Naive thymus-derived CD4-positive, alpha-beta T cell (primary cell): ENCODE measurements around the gene NCOA4. TPM values are rescaled to one million over a fixed set of nuclear protein-coding genes. Genes with fewer than 3 reads are reported as not detected.
"Not testable (repeated sequence)": the region's sequence is repeated elsewhere in the genome, so short reads cannot be mapped to it uniquely, and the experiment has no call there.

Experiments used
- ATAC-seq: fragments of 150-1000 bp; cut with Tn5 transposase; 2 replicates; pipeline ENCODE4 v1.10.0; 2021; ENCODE audit warnings: mild to moderate bottlenecking, moderate library complexity
- CTCF ChIA-PET: fragments of 350-600 bp; sonication (Branson Sonifier 250); formaldehyde crosslinking; loops from one replicate; lab custom pipeline; 2021; ENCODE audit warnings: antibody characterized with exemption; lab: Charles Lee
- POLR2A ChIA-PET: fragments of 350-600 bp; sonication (Branson Sonifier 250); formaldehyde crosslinking; loops from one replicate; lab custom pipeline; 2021; ENCODE audit warnings: antibody characterized with exemption, inconsistent platforms; lab: Charles Lee
- DNase-seq, 9 donors: peaks; one replicate each; pipeline versions ENCODE4 v3.0.0 to v3.0.0-alpha.2; 2020 to 2022; ENCODE audit warnings: mixed read lengths in 1 of 9
- H3K27ac ChIP-seq: one replicate; pipeline ENCODE4 v1.7.0; 2013; ENCODE audit warnings: mild to moderate bottlenecking, low read depth, low read length, moderate library complexity
- H3K27me3 ChIP-seq, 2 donors: one replicate each; pipeline ENCODE4 v1.7.0; 2013; ENCODE audit warnings: low read length in 2 of 2, mild to moderate bottlenecking in 2 of 2, moderate library complexity in 2 of 2; ENCODE audit not compliant: control insufficient read depth in 2 of 2, insufficient read depth in 2 of 2
- H3K36me3 ChIP-seq, 3 experiments: 1 replicate in 2 of 3; 2 replicates in 1 of 3; pipeline ENCODE4 v1.7.0; 2013; ENCODE audit warnings: low read length in 3 of 3, mild to moderate bottlenecking in 3 of 3, moderate library complexity in 1 of 3; ENCODE audit not compliant: insufficient read depth in 3 of 3, control insufficient read depth in 2 of 3
- H3K4me1 ChIP-seq, 2 donors: one replicate each; pipeline ENCODE4 v1.7.0; 2013; ENCODE audit warnings: low read length in 2 of 2, mild to moderate bottlenecking in 2 of 2, moderate library complexity in 1 of 2; ENCODE audit not compliant: control insufficient read depth in 2 of 2, insufficient read depth in 2 of 2
- H3K4me3 ChIP-seq: 2 replicates; pipeline ENCODE4 v1.7.0; 2013; ENCODE audit warnings: mild to moderate bottlenecking, low read length
- H3K9me3 ChIP-seq, 3 experiments: 1 replicate in 2 of 3; 2 replicates in 1 of 3; pipeline ENCODE4 v1.7.0; 2013; ENCODE audit warnings: low read length in 3 of 3; ENCODE audit not compliant: control insufficient read depth in 2 of 3
- H3K27ac Mint-ChIP-seq, 9 donors: one replicate each; pipeline ENCODE4 v1.8.0; 2020 to 2022; ENCODE audit warnings: mixed read lengths in 9 of 9, mild to moderate bottlenecking in 8 of 9, moderate library complexity in 5 of 9, inconsistent platforms in 2 of 9
- H3K27me3 Mint-ChIP-seq, 5 donors: one replicate each; pipeline ENCODE4 v1.8.0; 2021 to 2022; ENCODE audit warnings: mixed read lengths in 5 of 5, mild to moderate bottlenecking in 1 of 5
- H3K36me3 Mint-ChIP-seq, 5 donors: one replicate each; pipeline ENCODE4 v1.8.0; 2020 to 2022; ENCODE audit warnings: mixed read lengths in 5 of 5, mild to moderate bottlenecking in 3 of 5, inconsistent platforms in 1 of 5
- H3K4me1 Mint-ChIP-seq, 7 donors: one replicate each; pipeline ENCODE4 v1.8.0; 2020 to 2022; ENCODE audit warnings: mixed read lengths in 7 of 7, mild to moderate bottlenecking in 3 of 7, inconsistent platforms in 1 of 7
- H3K4me3 Mint-ChIP-seq, 10 donors: one replicate each; pipeline ENCODE4 v1.8.0; 2020 to 2022; ENCODE audit warnings: mild to moderate bottlenecking in 10 of 10, mixed read lengths in 10 of 10, moderate library complexity in 6 of 10, inconsistent platforms in 2 of 10
- H3K9me3 Mint-ChIP-seq, 11 donors: one replicate each; pipeline ENCODE4 v1.8.0; 2020 to 2022; ENCODE audit warnings: mixed read lengths in 11 of 11, mild to moderate bottlenecking in 4 of 11, inconsistent platforms in 1 of 11, moderate library complexity in 1 of 11
- intact Hi-C, 2 donors: fragments of 100-400 bp; cut with micrococcal nuclease; formaldehyde crosslinking; loops; one replicate each; pipeline ENCODE4 v1.15.1; 2023
- polyA plus RNA-seq, 2 donors: library from polyadenylated mRNA; unstranded; fragments of 300-500 nt; fragmentation: Illumina TruSeq; gene quantifications; one replicate each; pipeline ENCODE4 v1.2.3, GENCODE V29; 2021
- total RNA-seq, 6 experiments: library from RNA in 5 of 6; stranded (reverse) in 5 of 6; gene quantifications; 1 replicate in 5 of 6; 2 replicates in 1 of 6; pipeline ENCODE4 v1.2.3 and lab custom pipeline; 2021 to 2026

NCOA4 gene
- total and polyA plus RNA-seq, 7 experiments from 2014 or later: 54.6 to 181 (median 106) TPM

GRCh38 chr10:46012746-46013145 lies 17.7 kb downstream of the NCOA4 start:
- ATAC-seq (no peak), DNase-seq (no peak)
- no peak overlapping the region for H3K4me3 ChIP-seq
- H3K4me3 Mint-ChIP-seq: no peak overlapping the region
- H3K27ac Mint-ChIP-seq: peak overlapping the region in 4 of 9 donors; percentile 14 to 31 (median 25)
- H3K4me1 Mint-ChIP-seq: peaks cover 3 to 18% (median 14%) of the 10 kb centered on the region in 7 donors
- H3K36me3 Mint-ChIP-seq: peaks cover 14 to 51% (median 29%) of the 10 kb centered on the region in 5 donors
- peaks cover 23 to 79% (median 63%) of the 10 kb centered on the region in 3 experiments for H3K36me3 ChIP-seq
- H3K27ac ChIP-seq: no peak overlapping the region
- intact Hi-C loops: no loop called here
- no peaks in the 10 kb centered on the region for H3K27me3 Mint-ChIP-seq
- H3K4me1 ChIP-seq: no peaks in the 10 kb centered on the region
- H3K27me3 ChIP-seq: no peaks in the 10 kb centered on the region
- H3K9me3 Mint-ChIP-seq: peaks cover 0 to 1% (median 0%) of the 10 kb centered on the region in 11 donors
- ChIA-PET CTCF (no interaction called here), POLR2A (interaction anchor here (0.8 kb wide), 1 partner anchor 17 kb away, joined by 3 read pairs; no protein-coding TSS in a partner anchor)
- H3K9me3 ChIP-seq: no peaks in the 10 kb centered on the region

DNA sequence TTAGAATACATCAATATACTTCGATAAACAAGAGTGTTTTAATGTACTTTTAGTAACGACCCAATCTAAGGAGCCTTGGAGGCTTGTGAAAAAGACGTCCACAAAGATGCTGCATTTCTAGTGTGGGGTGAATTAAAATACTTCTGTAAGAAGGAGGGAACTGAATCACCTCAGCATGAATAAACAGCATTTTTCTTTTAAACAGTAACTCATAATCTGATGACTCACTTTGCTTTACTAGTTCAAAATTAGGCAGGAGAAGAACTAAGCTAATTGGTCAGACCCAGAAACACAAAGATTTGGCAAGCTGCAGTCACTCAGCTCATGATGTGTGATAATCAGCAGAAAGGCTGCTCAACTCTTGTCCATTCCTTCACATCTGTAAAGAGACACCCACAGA lies 24.2 kb downstream of the NCOA4 start:
- H3K27ac Mint-ChIP-seq: peak overlapping the region in 3 of 9 donors; percentile 28 to 65 (median 64)
- H3K4me3 Mint-ChIP-seq: no peak overlapping the region
- no peak for DNase-seq
- peaks cover 0 to 3% (median 0%) of the 10 kb centered on the region in 7 donors for H3K4me1 Mint-ChIP-seq
- Histone ChIP-seq H3K27ac (no peak overlapping the region), H3K36me3 (peaks cover 34 to 90% (median 53%) of the 10 kb centered on the region in 3 experiments), H3K4me1 (no peaks in the 10 kb centered on the region), H3K9me3 (no peaks in the 10 kb centered on the region), H3K4me3 (no peak overlapping the region), H3K27me3 (no peaks in the 10 kb centered on the region)
- peaks cover 0 to 1% (median 0%) of the 10 kb centered on the region in 11 donors for H3K9me3 Mint-ChIP-seq
- POLR2A ChIA-PET: no interaction called here
- CTCF ChIA-PET: interaction anchor here (0.9 kb wide), 1 partner anchor 10 kb away, joined by 3 read pairs; no protein-coding TSS in a partner anchor
- peaks cover 11 to 54% (median 26%) of the 10 kb centered on the region in 5 donors for H3K36me3 Mint-ChIP-seq
- intact Hi-C loops: no loop called here
- no peaks in the 10 kb centered on the region for H3K27me3 Mint-ChIP-seq
- ATAC-seq: no peak

- Mint-ChIP-seq H3K27ac (peak overlapping the region in 1 of 9 donors; percentile 49), H3K4me3 (no peak overlapping the region), H3K36me3 (peaks cover 11 to 53% (median 20%) of the 10 kb centered on the region in 5 donors), H3K4me1 (peaks cover 0 to 3% (median 0%) of the 10 kb centered on the region in 7 donors), H3K27me3 (no peaks in the 10 kb centered on the region), H3K9me3 (no peaks in the 10 kb centered on the region)
- Histone ChIP-seq H3K9me3 (no peaks in the 10 kb centered on the region), H3K27ac (no peak overlapping the region), H3K36me3 (peaks cover 31 to 88% (median 45%) of the 10 kb centered on the region in 3 experiments), H3K4me1 (no peaks in the 10 kb centered on the region), H3K27me3 (no peaks in the 10 kb centered on the region), H3K4me3 (no peak overlapping the region)
- CTCF ChIA-PET: no interaction called here
- DNase-seq (no peak), ATAC-seq (no peak)
- POLR2A ChIA-PET: no interaction called here
- intact Hi-C loops: no loop called here
Measured at GRCh38 chr10:46005383-46005782, 25.0 kb downstream of the NCOA4 start.

DNA sequence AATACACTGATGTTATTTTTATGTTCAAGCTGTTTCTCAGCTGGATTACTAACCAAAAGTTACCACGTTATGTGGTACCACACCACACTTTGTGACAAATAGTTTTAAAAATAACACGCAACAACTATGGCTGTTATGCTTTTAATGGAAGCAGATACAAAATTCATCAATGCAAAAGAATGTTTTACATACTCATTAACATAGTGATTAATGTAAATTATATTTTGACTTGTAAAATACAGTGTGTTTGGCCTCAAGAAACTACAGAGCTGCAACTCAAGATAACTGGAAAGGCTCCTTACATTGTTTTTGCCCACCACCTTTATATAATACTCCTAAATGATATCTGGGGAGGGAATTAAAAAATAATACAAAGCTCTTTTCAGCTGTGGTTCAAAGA lies 25.5 kb downstream of the NCOA4 start:
- Histone ChIP-seq H3K27ac (no peak overlapping the region), H3K4me3 (no peak overlapping the region), H3K27me3 (no peaks in the 10 kb centered on the region), H3K36me3 (peaks cover 31 to 87% (median 42%) of the 10 kb centered on the region in 3 experiments), H3K4me1 (no peaks in the 10 kb centered on the region), H3K9me3 (no peaks in the 10 kb centered on the region)
- intact Hi-C loops: no loop called here
- no peak for ATAC-seq
- no peak for DNase-seq
- H3K9me3 Mint-ChIP-seq: no peaks in the 10 kb centered on the region
- CTCF ChIA-PET: no interaction called here
- H3K27me3 Mint-ChIP-seq: no peaks in the 10 kb centered on the region
- H3K4me1 Mint-ChIP-seq: peaks cover 0 to 4% (median 0%) of the 10 kb centered on the region in 7 donors
- H3K4me3 Mint-ChIP-seq: no peak overlapping the region
- H3K27ac Mint-ChIP-seq: no peak overlapping the region
- H3K36me3 Mint-ChIP-seq: peaks cover 14 to 54% (median 19%) of the 10 kb centered on the region in 5 donors
- POLR2A ChIA-PET: no interaction called here

DNA sequence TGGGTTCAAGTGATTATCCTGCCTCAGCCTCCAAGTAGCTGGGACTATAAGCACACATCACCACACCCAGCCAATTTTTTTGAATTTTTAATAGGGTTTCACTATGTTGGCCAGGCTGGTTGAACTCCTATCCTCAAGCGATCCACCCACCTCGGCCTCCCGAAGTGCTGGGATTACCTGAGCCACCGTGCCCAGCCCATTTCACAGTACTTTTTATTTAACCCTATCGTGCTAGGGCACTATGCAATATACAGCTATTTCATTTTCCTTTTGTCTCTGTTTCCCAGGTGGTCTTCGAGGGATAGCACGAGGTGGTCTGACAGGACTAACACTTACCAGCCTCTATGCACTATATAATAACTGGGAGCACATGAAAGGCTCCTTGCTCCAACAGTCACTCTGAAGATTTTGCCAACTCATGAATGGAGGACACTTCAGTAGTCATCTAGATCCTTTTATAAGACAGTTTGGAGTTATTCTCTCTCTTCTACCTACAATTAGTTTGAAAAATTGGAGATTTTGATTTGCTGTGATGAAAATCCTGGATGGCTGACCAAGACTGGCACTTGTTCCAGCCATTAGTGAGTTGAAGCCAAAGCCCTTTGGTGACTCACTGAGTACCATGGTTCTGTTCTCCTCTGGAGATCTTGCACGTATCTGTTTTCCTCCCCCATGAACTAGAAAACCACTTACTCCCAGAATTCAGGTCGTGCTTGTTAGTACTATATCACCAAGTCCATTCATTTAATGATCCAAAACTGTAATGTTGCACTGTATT lies 27.3 kb downstream of the NCOA4 start:
- DNase-seq: no peak
- Histone ChIP-seq H3K4me3 (no peak overlapping the region), H3K36me3 (peaks cover 23 to 85% (median 26%) of the 10 kb centered on the region in 3 experiments), H3K27me3 (no peaks in the 10 kb centered on the region), H3K27ac (no peak overlapping the region), H3K9me3 (no peaks in the 10 kb centered on the region), H3K4me1 (no peaks in the 10 kb centered on the region)
- Mint-ChIP-seq H3K27me3 (no peaks in the 10 kb centered on the region), H3K4me1 (peaks cover 0 to 4% (median under 1%) of the 10 kb centered on the region in 7 donors), H3K27ac (peak overlapping the region in 2 of 9 donors; percentile 48 to 55), H3K4me3 (no peak overlapping the region), H3K9me3 (peaks cover 0 to 4% (median 0%) of the 10 kb centered on the region in 11 donors), H3K36me3 (peaks cover 13 to 58% (median 29%) of the 10 kb centered on the region in 5 donors)
- CTCF ChIA-PET: no interaction called here
- POLR2A ChIA-PET: no interaction called here
- intact Hi-C loops: no loop called here
- no peak for ATAC-seq

DNA sequence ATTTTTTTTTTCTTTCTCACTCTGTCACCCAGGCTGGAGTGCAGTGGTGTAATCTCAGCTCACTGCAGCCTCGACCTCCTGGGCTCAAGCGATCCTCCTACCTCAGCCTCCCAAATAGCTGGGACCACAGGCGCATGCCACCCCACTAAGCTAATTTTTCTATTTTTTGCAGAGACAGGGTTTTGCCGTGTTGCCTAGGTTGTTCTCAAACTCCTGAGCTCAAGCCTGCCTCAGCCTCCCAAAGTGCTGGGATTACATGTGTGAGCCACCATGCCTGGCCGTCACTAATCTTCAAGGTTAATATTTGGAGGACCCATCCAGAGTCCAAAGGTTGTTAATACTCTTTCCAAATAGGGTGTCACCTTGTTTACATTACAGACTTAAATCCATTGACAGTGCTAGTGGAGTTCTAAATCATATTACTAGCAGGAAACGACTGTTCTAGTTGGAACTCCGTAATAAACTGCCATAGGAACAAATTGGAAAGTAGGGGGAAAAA lies 28.2 kb downstream of the NCOA4 start:
- peaks cover 18 to 79% (median 23%) of the 10 kb centered on the region in 3 experiments for H3K36me3 ChIP-seq
- H3K9me3 Mint-ChIP-seq, H3K4me1 Mint-ChIP-seq, H3K27me3 Mint-ChIP-seq, H3K4me3 ChIP-seq, ATAC-seq, H3K4me1 ChIP-seq, DNase-seq, H3K9me3 ChIP-seq, H3K4me3 Mint-ChIP-seq, H3K27me3 ChIP-seq, POLR2A ChIA-PET, intact Hi-C loops, CTCF ChIA-PET, H3K27ac ChIP-seq: not testable (repeated sequence)
- peak overlapping the region in 3 of 9 donors; percentile 3 to 59 (median 20) for H3K27ac Mint-ChIP-seq
- peaks cover 12 to 58% (median 35%) of the 10 kb centered on the region in 5 donors for H3K36me3 Mint-ChIP-seq
